ENCODE data around the gene NTSR1.
A peak's percentile ranks its signal among the peaks of the same experiment; 100 is the strongest.

The NTSR1 gene

DNA sequence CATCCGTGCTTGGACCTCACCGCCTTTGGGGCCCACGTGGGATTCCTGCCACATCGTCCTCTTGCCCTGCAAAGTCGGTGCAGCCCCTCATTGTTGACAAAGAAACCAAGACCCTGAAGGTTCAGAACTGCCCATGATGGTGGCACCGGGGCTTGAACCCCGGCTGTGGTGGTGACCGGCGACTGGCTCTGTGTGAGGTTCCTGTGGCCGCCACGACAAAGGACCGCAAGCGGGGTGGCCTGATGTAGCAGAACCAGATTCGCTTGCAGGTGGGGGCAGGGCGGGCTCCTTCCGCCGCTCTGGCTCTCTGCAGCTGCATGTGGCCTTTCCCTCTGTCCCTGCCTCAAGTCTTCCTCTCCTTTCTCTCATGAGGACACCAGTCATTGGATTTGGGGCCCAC, 37.6 kb upstream of the NTSR1 start:
- H3K27ac ChIP-seq: peak overlapping the region; percentile 98

DNA sequence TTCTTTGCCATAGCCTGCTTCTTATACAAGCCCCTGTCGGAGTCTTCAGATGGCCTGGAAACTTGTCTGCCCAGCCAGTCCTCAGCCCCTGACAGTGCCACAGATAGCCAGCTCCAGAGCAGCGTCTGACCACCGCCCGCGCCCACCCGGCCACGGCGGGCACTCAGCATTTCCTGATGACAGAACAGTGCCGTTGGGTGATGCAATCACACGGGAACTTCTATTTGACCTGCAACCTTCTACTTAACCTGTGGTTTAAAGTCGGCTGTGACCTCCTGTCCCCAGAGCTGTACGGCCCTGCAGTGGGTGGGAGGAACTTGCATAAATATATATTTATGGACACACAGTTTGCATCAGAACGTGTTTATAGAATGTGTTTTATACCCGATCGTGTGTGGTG, 36.9 kb upstream of the NTSR1 start:
- Histone ChIP-seq H3K36me3 (peaks cover 22% of the 10 kb centered on the region), H3K4me3 (ENCODE audit: low read depth, low read length) (no peak overlapping the region)
- no peak for DNase-seq

More for the DNA sequence above, 37.6 kb upstream of the NTSR1 start:
- H3K27me3 ChIP-seq (ENCODE audit: insufficient read depth, low read depth, severe bottlenecking): no peaks in the 10 kb centered on the region
- DNase-seq: no peak
- H3K9me3 ChIP-seq (ENCODE audit: severe bottlenecking): no peaks in the 10 kb centered on the region
- TF ChIP-seq, protein P1, sequence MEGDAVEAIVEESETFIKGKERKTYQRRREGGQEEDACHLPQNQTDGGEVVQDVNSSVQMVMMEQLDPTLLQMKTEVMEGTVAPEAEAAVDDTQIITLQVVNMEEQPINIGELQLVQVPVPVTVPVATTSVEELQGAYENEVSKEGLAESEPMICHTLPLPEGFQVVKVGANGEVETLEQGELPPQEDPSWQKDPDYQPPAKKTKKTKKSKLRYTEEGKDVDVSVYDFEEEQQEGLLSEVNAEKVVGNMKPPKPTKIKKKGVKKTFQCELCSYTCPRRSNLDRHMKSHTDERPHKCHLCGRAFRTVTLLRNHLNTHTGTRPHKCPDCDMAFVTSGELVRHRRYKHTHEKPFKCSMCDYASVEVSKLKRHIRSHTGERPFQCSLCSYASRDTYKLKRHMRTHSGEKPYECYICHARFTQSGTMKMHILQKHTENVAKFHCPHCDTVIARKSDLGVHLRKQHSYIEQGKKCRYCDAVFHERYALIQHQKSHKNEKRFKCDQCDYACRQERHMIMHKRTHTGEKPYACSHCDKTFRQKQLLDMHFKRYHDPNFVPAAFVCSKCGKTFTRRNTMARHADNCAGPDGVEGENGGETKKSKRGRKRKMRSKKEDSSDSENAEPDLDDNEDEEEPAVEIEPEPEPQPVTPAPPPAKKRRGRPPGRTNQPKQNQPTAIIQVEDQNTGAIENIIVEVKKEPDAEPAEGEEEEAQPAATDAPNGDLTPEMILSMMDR (IDR thresholded peaks at IDR 0.05; ENCODE audit: low read depth, low read length): no peak
- H3K36me3 ChIP-seq: peaks cover 22% of the 10 kb centered on the region
- H3K4me3 ChIP-seq (ENCODE audit: low read depth, low read length): no peak overlapping the region

DNA sequence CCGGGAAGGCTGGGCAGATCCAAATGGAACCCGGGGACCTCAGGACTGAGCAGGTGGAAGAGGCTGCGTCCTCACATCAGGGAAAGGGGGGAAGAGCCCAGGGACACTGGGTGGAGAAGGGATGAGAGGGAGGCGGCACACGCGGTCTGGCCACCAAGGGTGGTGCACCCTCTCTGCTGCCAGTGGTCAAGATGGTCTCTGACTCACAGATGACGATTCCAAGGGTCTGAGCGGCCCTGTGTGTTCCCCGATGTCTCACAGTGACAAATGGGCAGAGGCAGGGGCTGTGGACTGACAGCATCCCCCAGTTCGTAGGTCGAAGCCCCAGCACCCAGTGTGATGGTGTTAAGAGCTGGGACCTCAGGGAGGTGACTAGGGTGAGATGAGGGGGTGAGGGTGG, 34.3 kb upstream of the NTSR1 start:
- Histone ChIP-seq H3K27ac (peak overlapping the region; percentile 98), H3K9me3 (ENCODE audit: severe bottlenecking) (no peaks in the 10 kb centered on the region), H3K4me3 (ENCODE audit: low read depth, low read length) (no peak overlapping the region), H3K36me3 (peaks cover 15% of the 10 kb centered on the region), H3K27me3 (ENCODE audit: insufficient read depth, low read depth, severe bottlenecking) (no peaks in the 10 kb centered on the region)
- no peak for DNase-seq
- TF ChIP-seq, protein P1 (IDR thresholded peaks at IDR 0.05; ENCODE audit: low read depth, low read length): no peak

More for the DNA sequence above, 36.9 kb upstream of the NTSR1 start:
- Histone ChIP-seq H3K27ac (peak overlapping the region; percentile 98), H3K27me3 (ENCODE audit: insufficient read depth, low read depth, severe bottlenecking) (no peaks in the 10 kb centered on the region), H3K9me3 (ENCODE audit: severe bottlenecking) (no peaks in the 10 kb centered on the region)
- TF ChIP-seq, protein P1 (IDR thresholded peaks at IDR 0.05; ENCODE audit: low read depth, low read length): no peak

DNA sequence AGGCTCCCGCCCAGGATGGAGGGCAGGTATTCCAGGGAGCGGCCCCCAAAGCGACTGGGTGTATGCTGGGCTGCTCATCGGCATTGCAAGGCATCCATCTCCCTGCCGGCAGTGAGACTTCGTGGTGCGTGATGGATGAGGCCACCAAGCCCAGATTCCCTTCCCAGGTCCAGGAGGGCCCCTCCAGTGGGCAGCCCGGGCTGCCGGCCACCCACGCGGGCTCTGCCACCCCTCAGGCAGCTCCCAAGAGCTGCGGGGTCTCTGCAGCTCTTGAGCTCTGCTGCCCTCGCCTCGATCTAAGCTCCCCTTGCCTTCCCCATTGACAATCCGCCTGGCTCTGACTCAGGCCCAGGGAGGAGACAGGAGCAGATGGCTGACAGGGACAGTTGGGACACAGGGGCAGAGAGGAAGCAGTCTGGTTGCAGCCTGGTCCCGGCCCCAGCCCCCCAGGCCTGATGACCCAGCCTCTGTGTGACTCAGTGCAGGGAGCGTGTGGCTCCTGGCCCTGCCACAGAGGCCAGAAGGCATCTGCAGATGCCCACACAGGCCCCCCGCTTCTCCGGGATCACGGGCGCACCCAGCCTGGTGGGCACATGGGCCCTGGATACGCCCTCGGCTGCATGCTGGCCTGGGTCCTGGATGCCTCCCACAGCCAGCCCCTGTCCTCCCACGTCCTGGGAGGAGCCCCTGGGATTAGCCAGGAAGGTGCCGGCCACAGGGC, 33.3 kb upstream of the NTSR1 start:
- peak overlapping the region; percentile 11 for H3K4me3 ChIP-seq (ENCODE audit: low read depth, low read length)

DNA sequence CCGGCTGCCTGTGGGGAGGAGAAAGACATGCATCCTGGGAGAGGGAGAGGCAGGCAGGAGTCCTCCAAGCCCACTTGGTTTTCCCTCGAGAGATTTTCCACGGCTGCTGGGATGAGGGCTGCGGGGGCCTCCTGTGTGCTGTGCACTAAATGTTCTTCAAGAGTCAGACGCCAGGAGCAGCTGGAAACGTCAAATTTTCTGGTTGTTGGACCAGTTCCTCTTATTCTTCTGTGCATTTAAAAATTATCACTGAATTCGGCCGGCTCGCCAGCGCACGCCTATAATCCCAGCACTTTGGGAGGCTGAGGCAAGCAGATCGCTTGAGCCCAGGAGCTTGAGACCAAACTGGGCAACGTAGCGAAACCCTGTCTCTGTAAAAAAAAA, 32.8 kb upstream of the NTSR1 start:
- TF ChIP-seq, protein P1 (IDR thresholded peaks at IDR 0.05; ENCODE audit: low read depth, low read length): no peak
- peak overlapping the region; percentile 98 for H3K27ac ChIP-seq
- peaks cover 7% of the 10 kb centered on the region for H3K36me3 ChIP-seq
- peaks cover 10% of the 10 kb centered on the region for H3K9me3 ChIP-seq (ENCODE audit: severe bottlenecking)
- no peaks in the 10 kb centered on the region for H3K27me3 ChIP-seq (ENCODE audit: insufficient read depth, low read depth, severe bottlenecking)
- no peak for DNase-seq
- no peak overlapping the region; the same call in 1 of the 2 replicates for H3K4me3 ChIP-seq (ENCODE audit: low read depth, low read length)

More for the DNA sequence above, 33.3 kb upstream of the NTSR1 start:
- TF ChIP-seq, protein P1 (IDR thresholded peaks at IDR 0.05; ENCODE audit: low read depth, low read length): no peak
- peaks cover 7% of the 10 kb centered on the region for H3K9me3 ChIP-seq (ENCODE audit: severe bottlenecking)
- no peaks in the 10 kb centered on the region for H3K27me3 ChIP-seq (ENCODE audit: insufficient read depth, low read depth, severe bottlenecking)
- DNase-seq: peak; percentile 91
- H3K27ac ChIP-seq: peak overlapping the region; percentile 98
- peaks cover 13% of the 10 kb centered on the region for H3K36me3 ChIP-seq
